HCT116 (cell line): ENCODE data around the gene KRTAP8-1. TPM values are rescaled to one million over a fixed set of nuclear protein-coding genes. Genes with fewer than 3 reads are reported as not detected.

ENCODE experiments used
- ATAC-seq: fragments of 200-7000 bp; cut with Tn5 transposase; 2 replicates; pipeline ENCODE4 v1.9.1; 2020; ENCODE audit warnings: mild to moderate bottlenecking, moderate library complexity
- BruUV-seq: library from RNA; stranded (reverse); fragments of 400-500 nt; replicated peaks from 2 replicates; lab custom pipeline; 2021; lab: Mats Ljungman, UMichigan
- CTCF ChIA-PET: fragments of 300-600 bp; sonication (Branson Sonifier 250); formaldehyde crosslinking; loops from one replicate; lab custom pipeline; 2021; ENCODE audit warnings: antibody characterized with exemption; lab: Charles Lee
- POLR2A ChIA-PET: fragments of 300-600, 350-600 bp; sonication (Branson Sonifier 250); formaldehyde crosslinking; loops from one replicate; lab custom pipeline; 2021; ENCODE audit warnings: antibody characterized with exemption; lab: Charles Lee
- RAD21 ChIA-PET, 2 experiments: fragments of 300-600 bp; sonication (Branson Sonifier 250); formaldehyde crosslinking; loops; one replicate each; lab custom pipeline; 2023; ENCODE audit warnings: low total read pairs in 2 of 2; ENCODE audit not compliant: uncharacterized antibody in 2 of 2, unreplicated experiment in 2 of 2, low non-redundant PET in 1 of 2; lab: Charles Lee
- DNase-seq: peaks from one replicate; pipeline ENCODE4 v3.0.0-alpha.2; 2010; ENCODE audit warnings: low read depth, low spot score
- H2AFZ ChIP-seq: fragments of 200-600 bp; shearing (Covaris generic), sonication (generic); 2 replicates; pipeline ENCODE4 v1.6.1; 2017; ENCODE audit warnings: low read depth, mixed run types, mixed read lengths, antibody characterized with exemption, low read length; ENCODE audit not compliant: poor library complexity, severe bottlenecking
- H3K27ac ChIP-seq: 2 replicates; pipeline ENCODE4 v1.5.1; 2012; ENCODE audit warnings: low read depth, low read length
- H3K27me3 ChIP-seq: fragments of 200-600 bp; sonication (generic); 2 replicates; pipeline ENCODE4 v1.6.1; 2016; ENCODE audit warnings: mixed run types, low read length, mixed read lengths; ENCODE audit not compliant: insufficient read depth
- H3K36me3 ChIP-seq, 2 experiments: fragments of 200-500 bp in 1 of 2; fragments of 200-600 bp in 1 of 2; sonication (Bioruptor generic) in 1 of 2; sonication (generic) in 1 of 2; 2 replicates each; pipeline versions ENCODE4 v1.5.1 to v1.6.1; 2014 to 2016; ENCODE audit warnings: low read length in 2 of 2, inconsistent platforms in 1 of 2, mixed read lengths in 1 of 2, mixed run types in 1 of 2; ENCODE audit not compliant: insufficient read depth in 2 of 2, control insufficient read depth in 1 of 2
- H3K4me1 ChIP-seq, 2 experiments: fragments of 200-600 bp in 1 of 2; sonication (generic) in 1 of 2; 2 replicates each; pipeline versions ENCODE4 v1.5.1 to v1.6.1; 2012 to 2017; ENCODE audit warnings: low read length in 2 of 2, inconsistent platforms in 1 of 2, mild to moderate bottlenecking in 1 of 2, mixed read lengths in 1 of 2, mixed run types in 1 of 2, moderate library complexity in 1 of 2; ENCODE audit not compliant: insufficient read depth in 2 of 2, control insufficient read depth in 1 of 2
- H3K4me2 ChIP-seq: fragments of 200-600 bp; sonication (generic); 2 replicates; pipeline ENCODE4 v1.6.1; 2017; ENCODE audit warnings: mixed run types, low read length, mixed read lengths
- H3K4me3 ChIP-seq, 2 experiments: fragments of 200-600 bp in 1 of 2; sonication (generic) in 1 of 2; replicated peaks in 1 of 2; 2 replicates each; pipeline ENCODE4 v1.5.1; 2011 to 2016; ENCODE audit warnings: low read length in 2 of 2, control low read depth in 1 of 2, low read depth in 1 of 2, mild to moderate bottlenecking in 1 of 2, mixed read lengths in 1 of 2, mixed run types in 1 of 2
- H3K79me2 ChIP-seq: fragments of 200-600 bp; sonication (generic); 2 replicates; pipeline ENCODE4 v1.6.1; 2017; ENCODE audit warnings: mild to moderate bottlenecking, mixed run types, low read length, moderate library complexity, mixed read lengths; ENCODE audit not compliant: insufficient read depth
- H3K9ac ChIP-seq: fragments of 200-600 bp; sonication (generic); 2 replicates; pipeline ENCODE4 v1.6.1; 2016; ENCODE audit warnings: low read length, mixed read lengths
- H3K9me2 ChIP-seq: fragments of 200-600 bp; sonication (generic), shearing (Covaris generic); 2 replicates; pipeline ENCODE4 v1.6.1; 2017; ENCODE audit warnings: mixed run types, mild to moderate bottlenecking, moderate library complexity; ENCODE audit not compliant: insufficient read depth
- H3K9me3 ChIP-seq, 2 experiments: fragments of 200-500 bp in 1 of 2; fragments of 200-600 bp in 1 of 2; sonication (Bioruptor generic) in 1 of 2; sonication (generic) in 1 of 2; 2 replicates each; pipeline ENCODE4 v1.6.1; 2014 to 2017; ENCODE audit warnings: low read length in 2 of 2, mixed read lengths in 2 of 2, inconsistent platforms in 1 of 2, low read depth in 1 of 2, mild to moderate bottlenecking in 1 of 2, mixed run types in 1 of 2, moderate library complexity in 1 of 2; ENCODE audit not compliant: control insufficient read depth in 1 of 2, insufficient read depth in 1 of 2
- H4K20me1 ChIP-seq: fragments of 200-600 bp; sonication (generic), shearing (Covaris generic); 2 replicates; pipeline ENCODE4 v1.6.1; 2017; ENCODE audit warnings: mixed run types, mild to moderate bottlenecking, moderate library complexity; ENCODE audit not compliant: insufficient read depth
- ATF3 ChIP-seq: IDR thresholded peaks from 2 replicates; pipeline ENCODE4 v1.6.1; 2012
- CEBPB ChIP-seq: IDR thresholded peaks from 2 replicates; pipeline ENCODE4 v1.6.1; 2012; ENCODE audit warnings: low read depth
- EZH2 ChIP-seq: fragments of 200-600 bp; sonication (generic); IDR thresholded peaks from 2 replicates; pipeline ENCODE4 v1.6.1; 2017; ENCODE audit warnings: antibody characterized with exemption, mixed run types
- FOSL1 ChIP-seq: IDR thresholded peaks from 2 replicates; pipeline ENCODE4 v1.6.1; 2012; ENCODE audit warnings: low read depth
- JUND ChIP-seq: IDR thresholded peaks from 2 replicates; pipeline ENCODE4 v1.6.1; 2012
- POLR2AphosphoS5 ChIP-seq: IDR thresholded peaks from 2 replicates; pipeline ENCODE4 v1.6.1; 2011; ENCODE audit warnings: mild to moderate bottlenecking, low read depth, low read length, moderate library complexity
- RAD21 ChIP-seq: IDR thresholded peaks from 2 replicates; pipeline ENCODE4 v1.6.1; 2012; ENCODE audit warnings: low read depth, mild to moderate bottlenecking
- SIN3A ChIP-seq: IDR thresholded peaks from 2 replicates; pipeline ENCODE4 v1.6.1; 2012; ENCODE audit warnings: low read depth
- SRF ChIP-seq: IDR thresholded peaks from 2 replicates; pipeline ENCODE4 v1.6.1; 2012; ENCODE audit warnings: low read depth
- TCF7L2 ChIP-seq: IDR thresholded peaks from 2 replicates; pipeline ENCODE4 v1.7.0; 2011; ENCODE audit warnings: borderline replicate concordance, inconsistent platforms; ENCODE audit not compliant: insufficient read depth, insufficient read length; ENCODE audit errors: extremely low read depth
- intact Hi-C: fragments of 100-400 bp; cut with micrococcal nuclease; formaldehyde crosslinking; loops from 2 replicates; pipeline ENCODE4 v1.10.0; 2022
- total RNA-seq: library from RNA; stranded (reverse); gene quantifications from one replicate; pipeline ENCODE4 v1.2.1, GENCODE V29; 2021; ENCODE audit not compliant: unreplicated experiment
- TF ChIP-seq, protein P1 (sequence below), 3 experiments: fragments of 200-600 bp in 1 of 3; sonication (generic) in 1 of 3; IDR thresholded peaks in 2 of 3; conservative IDR thresholded peaks in 1 of 3; 2 replicates each; pipeline ENCODE4 v1.5.1; 2012 to 2017; ENCODE audit warnings: low read depth in 2 of 3, low read length in 2 of 3, antibody characterized with exemption in 1 of 3, borderline replicate concordance in 1 of 3, control low read depth in 1 of 3, mild to moderate bottlenecking in 1 of 3, mixed read lengths in 1 of 3, mixed run types in 1 of 3, moderate library complexity in 1 of 3; ENCODE audit not compliant: insufficient read depth in 1 of 3

Gene KRTAP8-1
- total RNA-seq, 1 experiment from 2014 or later: not detected

DNA sequence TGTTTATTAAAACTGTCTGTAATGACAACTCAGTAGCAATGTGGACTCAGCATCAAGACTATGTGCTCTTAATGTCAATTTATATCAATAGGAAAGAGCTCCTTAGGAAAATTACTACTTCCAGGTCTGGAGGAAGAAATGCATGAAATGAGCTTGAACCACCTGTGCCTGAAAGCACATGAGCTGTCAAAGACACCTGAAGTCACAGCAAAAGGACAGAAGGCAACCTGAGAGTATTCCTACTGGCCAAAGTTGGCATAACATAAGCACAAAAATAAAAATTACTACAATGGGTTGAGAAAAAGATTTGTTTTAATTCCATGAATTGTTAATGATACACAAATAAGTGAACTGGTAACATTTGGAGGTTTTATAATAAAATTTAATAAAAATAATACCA, 29.9 kb upstream of the KRTAP8-1 start:
- H3K4me3 ChIP-seq: no peak overlapping the region
- H4K20me1 ChIP-seq: no peaks in the 10 kb centered on the region
- no peaks in the 10 kb centered on the region for H3K79me2 ChIP-seq
- no peak overlapping the region for H3K27ac ChIP-seq
- CTCF ChIA-PET: no interaction called here
- no peak overlapping the region for H3K9ac ChIP-seq
- H3K9me2 ChIP-seq: no peaks in the 10 kb centered on the region
- TF ChIP-seq JUND (no peak), SIN3A (no peak), ATF3 (no peak), POLR2AphosphoS5 (no peak), CEBPB (no peak), RAD21 (no peak), SRF (no peak), EZH2 (no peak)
- TF ChIP-seq, protein P1, sequence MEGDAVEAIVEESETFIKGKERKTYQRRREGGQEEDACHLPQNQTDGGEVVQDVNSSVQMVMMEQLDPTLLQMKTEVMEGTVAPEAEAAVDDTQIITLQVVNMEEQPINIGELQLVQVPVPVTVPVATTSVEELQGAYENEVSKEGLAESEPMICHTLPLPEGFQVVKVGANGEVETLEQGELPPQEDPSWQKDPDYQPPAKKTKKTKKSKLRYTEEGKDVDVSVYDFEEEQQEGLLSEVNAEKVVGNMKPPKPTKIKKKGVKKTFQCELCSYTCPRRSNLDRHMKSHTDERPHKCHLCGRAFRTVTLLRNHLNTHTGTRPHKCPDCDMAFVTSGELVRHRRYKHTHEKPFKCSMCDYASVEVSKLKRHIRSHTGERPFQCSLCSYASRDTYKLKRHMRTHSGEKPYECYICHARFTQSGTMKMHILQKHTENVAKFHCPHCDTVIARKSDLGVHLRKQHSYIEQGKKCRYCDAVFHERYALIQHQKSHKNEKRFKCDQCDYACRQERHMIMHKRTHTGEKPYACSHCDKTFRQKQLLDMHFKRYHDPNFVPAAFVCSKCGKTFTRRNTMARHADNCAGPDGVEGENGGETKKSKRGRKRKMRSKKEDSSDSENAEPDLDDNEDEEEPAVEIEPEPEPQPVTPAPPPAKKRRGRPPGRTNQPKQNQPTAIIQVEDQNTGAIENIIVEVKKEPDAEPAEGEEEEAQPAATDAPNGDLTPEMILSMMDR (IDR thresholded peaks at IDR 0.05 in 2 of 3, conservative IDR thresholded peaks at IDR 0.05 in 1 of 3; ENCODE audit: borderline replicate concordance in 1 of 3, insufficient read depth in 1 of 3, low read depth in 2 of 3, low read length in 2 of 3): no peak
- peaks cover 0 to 4% of the 10 kb centered on the region in 2 experiments; a peak in 2 of 4 replicates for H3K9me3 ChIP-seq
- RAD21 ChIA-PET: no interaction called here
- ATAC-seq (no peak), DNase-seq (no peak)
- H2AFZ ChIP-seq: no peak overlapping the region
- POLR2A ChIA-PET: no interaction called here
- no peaks in the 10 kb centered on the region for H3K27me3 ChIP-seq
- intact Hi-C loops: no loop called here
- BruUV-seq: no TSS peak
- H3K4me1 ChIP-seq: no peaks in the 10 kb centered on the region
- no peaks in the 10 kb centered on the region for H3K36me3 ChIP-seq
- no peak overlapping the region for H3K4me2 ChIP-seq

DNA sequence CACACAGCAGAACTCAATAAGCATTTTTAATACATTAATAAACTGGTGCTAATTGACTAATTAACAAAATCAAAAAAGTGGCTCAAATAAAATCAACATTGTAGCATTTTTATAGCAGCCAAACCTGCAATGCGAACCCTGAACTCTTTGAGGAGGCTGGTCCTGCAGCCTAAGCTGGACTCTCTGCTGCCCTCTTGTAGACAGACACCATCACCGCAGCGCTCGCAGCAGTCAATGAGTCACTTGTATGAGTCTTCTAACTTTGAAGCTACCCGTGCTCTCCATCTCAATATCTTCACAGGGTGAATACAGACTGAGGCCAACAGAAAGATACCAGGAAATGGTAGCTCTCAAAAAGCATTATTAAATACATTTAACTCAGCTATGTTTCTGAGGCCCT, 26.2 kb upstream of the KRTAP8-1 start:
- intact Hi-C loops: no loop called here
- Histone ChIP-seq H2AFZ (no peak overlapping the region), H4K20me1 (no peaks in the 10 kb centered on the region), H3K79me2 (no peaks in the 10 kb centered on the region), H3K9me3 (peaks cover 0 to 9% of the 10 kb centered on the region in 2 experiments; a peak in 2 of 4 replicates), H3K36me3 (no peaks in the 10 kb centered on the region), H3K27ac (no peak overlapping the region), H3K4me2 (no peak overlapping the region), H3K4me1 (no peaks in the 10 kb centered on the region)
- CTCF ChIA-PET: no interaction called here
- POLR2A ChIA-PET: no interaction called here
- no TSS peak for BruUV-seq
- ATAC-seq: peak; percentile 52; the same call in 1 of the 2 replicates
- RAD21 ChIA-PET: no interaction called here
- DNase-seq: no peak
- TF ChIP-seq, protein P1 (IDR thresholded peaks at IDR 0.05 in 2 of 3, conservative IDR thresholded peaks at IDR 0.05 in 1 of 3; ENCODE audit: borderline replicate concordance in 1 of 3, insufficient read depth in 1 of 3, low read depth in 2 of 3, low read length in 2 of 3): peak in 2 of 3 experiments; percentile 31 to 45; a peak in 3 of 6 replicates
- TF ChIP-seq TCF7L2 (peak; percentile 19), FOSL1 (no peak)
- TF ChIP-seq, all 23 proteins: peak for 2
- Histone ChIP-seq H3K27me3 (no peaks in the 10 kb centered on the region), H3K9ac (no peak overlapping the region), H3K4me3 (no peak overlapping the region), H3K9me2 (no peaks in the 10 kb centered on the region)
